Measurements from ENCODE around the gene MT1E.
"Not testable (repeated sequence)": the region's sequence is repeated elsewhere in the genome, so short reads cannot be mapped to it uniquely, and the experiment has no call there.

The MT1E gene

GRCh38 chr16:56672761-56673536 lies 47.4 kb downstream of the MT1E start:
- DNase-seq, result no peak

GRCh38 chr16:56673921-56674320 lies 48.3 kb downstream of the MT1E start:
- DNase-seq, result peak; percentile 75

- DNase-seq, result not testable (repeated sequence)
Observed at GRCh38 chr16:56674570-56674969, 49.0 kb downstream of the MT1E start.

GRCh38 chr16:56675685-56676210 lies 50.2 kb downstream of the MT1E start:
- DNase-seq, result peak; percentile 26
